Measurements from ENCODE around the gene SPRY2. TPM values are rescaled to one million over a fixed set of nuclear protein-coding genes. Genes with fewer than 3 reads are reported as not detected.

Gene SPRY2
- total RNA-seq, 3 donors from 2014 or later (not counting 1 experiment from before 2014, with no cell fraction given), result 2.7 to 7.3 (median 3.0) TPM

- no peak overlapping the region for H3K4me3 ChIP-seq (ENCODE audit: low read length)
- TF ChIP-seq, protein P1, sequence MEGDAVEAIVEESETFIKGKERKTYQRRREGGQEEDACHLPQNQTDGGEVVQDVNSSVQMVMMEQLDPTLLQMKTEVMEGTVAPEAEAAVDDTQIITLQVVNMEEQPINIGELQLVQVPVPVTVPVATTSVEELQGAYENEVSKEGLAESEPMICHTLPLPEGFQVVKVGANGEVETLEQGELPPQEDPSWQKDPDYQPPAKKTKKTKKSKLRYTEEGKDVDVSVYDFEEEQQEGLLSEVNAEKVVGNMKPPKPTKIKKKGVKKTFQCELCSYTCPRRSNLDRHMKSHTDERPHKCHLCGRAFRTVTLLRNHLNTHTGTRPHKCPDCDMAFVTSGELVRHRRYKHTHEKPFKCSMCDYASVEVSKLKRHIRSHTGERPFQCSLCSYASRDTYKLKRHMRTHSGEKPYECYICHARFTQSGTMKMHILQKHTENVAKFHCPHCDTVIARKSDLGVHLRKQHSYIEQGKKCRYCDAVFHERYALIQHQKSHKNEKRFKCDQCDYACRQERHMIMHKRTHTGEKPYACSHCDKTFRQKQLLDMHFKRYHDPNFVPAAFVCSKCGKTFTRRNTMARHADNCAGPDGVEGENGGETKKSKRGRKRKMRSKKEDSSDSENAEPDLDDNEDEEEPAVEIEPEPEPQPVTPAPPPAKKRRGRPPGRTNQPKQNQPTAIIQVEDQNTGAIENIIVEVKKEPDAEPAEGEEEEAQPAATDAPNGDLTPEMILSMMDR (IDR thresholded peaks at IDR 0.05), result no peak
- H3K9me3 ChIP-seq (ENCODE audit: control insufficient read depth, insufficient read depth, low read length), result no peaks in the 10 kb centered on the region
- no peaks in the 10 kb centered on the region for H3K27me3 ChIP-seq (ENCODE audit: control insufficient read depth, insufficient read depth, low read length)
- ATAC-seq (no peak), DNase-seq (no peak)
- peaks cover 10% of the 10 kb centered on the region for H3K36me3 ChIP-seq (ENCODE audit: control insufficient read depth, insufficient read depth, low read length)
- peaks cover 30% of the 10 kb centered on the region for H3K4me1 ChIP-seq (ENCODE audit: control insufficient read depth, insufficient read depth, low read length)
- H3K36me3 Mint-ChIP-seq, result peaks cover 7% of the 10 kb centered on the region
- no peak overlapping the region for H3K27ac ChIP-seq (ENCODE audit: low read length)
- no peak overlapping the region for H3K4me3 Mint-ChIP-seq
- intact Hi-C loops (cut with micrococcal nuclease), result no loop called here
- no peak overlapping the region for H3K27ac Mint-ChIP-seq
- H3K4me1 Mint-ChIP-seq, result peaks cover 15 to 27% of the 10 kb centered on the region in 2 donors
- H3K27me3 Mint-ChIP-seq (ENCODE audit: low read depth in 2 of 2), result no peaks in the 10 kb centered on the region
- WGBS (ENCODE audit: insufficient coverage), result 88% methylated on average over 9 of the region's 9 CpGs
- H3K9me3 Mint-ChIP-seq, result no peaks in the 10 kb centered on the region
These were observed 4.1 kb downstream of the SPRY2 start for GRCh38 chr13:80336776-80337287.

- H3K4me3 Mint-ChIP-seq, result no peak overlapping the region
- TF ChIP-seq, protein P1 (IDR thresholded peaks at IDR 0.05), result no peak
- H3K36me3 Mint-ChIP-seq, result peaks cover 7% of the 10 kb centered on the region
- H3K27me3 ChIP-seq (ENCODE audit: control insufficient read depth, insufficient read depth, low read length), result no peaks in the 10 kb centered on the region
- no peaks in the 10 kb centered on the region for H3K9me3 ChIP-seq (ENCODE audit: control insufficient read depth, insufficient read depth, low read length)
- DNase-seq, result no peak
- H3K36me3 ChIP-seq (ENCODE audit: control insufficient read depth, insufficient read depth, low read length), result peaks cover 10% of the 10 kb centered on the region
- H3K4me3 ChIP-seq (ENCODE audit: low read length), result no peak overlapping the region
- H3K27ac ChIP-seq (ENCODE audit: low read length), result no peak overlapping the region
- peaks cover 29% of the 10 kb centered on the region for H3K4me1 ChIP-seq (ENCODE audit: control insufficient read depth, insufficient read depth, low read length)
- 100% methylated on average over 1 of the region's 2 CpGs for WGBS (ENCODE audit: insufficient coverage)
- intact Hi-C loops (cut with micrococcal nuclease), result no loop called here
- no peaks in the 10 kb centered on the region for H3K9me3 Mint-ChIP-seq
- ATAC-seq, result no peak
- H3K27ac Mint-ChIP-seq, result no peak overlapping the region
- H3K4me1 Mint-ChIP-seq, result peaks cover 11 to 29% of the 10 kb centered on the region in 2 donors
- H3K27me3 Mint-ChIP-seq (ENCODE audit: low read depth in 2 of 2), result no peaks in the 10 kb centered on the region
These were observed 4.6 kb downstream of the SPRY2 start for GRCh38 chr13:80336370-80336769.

DNA sequence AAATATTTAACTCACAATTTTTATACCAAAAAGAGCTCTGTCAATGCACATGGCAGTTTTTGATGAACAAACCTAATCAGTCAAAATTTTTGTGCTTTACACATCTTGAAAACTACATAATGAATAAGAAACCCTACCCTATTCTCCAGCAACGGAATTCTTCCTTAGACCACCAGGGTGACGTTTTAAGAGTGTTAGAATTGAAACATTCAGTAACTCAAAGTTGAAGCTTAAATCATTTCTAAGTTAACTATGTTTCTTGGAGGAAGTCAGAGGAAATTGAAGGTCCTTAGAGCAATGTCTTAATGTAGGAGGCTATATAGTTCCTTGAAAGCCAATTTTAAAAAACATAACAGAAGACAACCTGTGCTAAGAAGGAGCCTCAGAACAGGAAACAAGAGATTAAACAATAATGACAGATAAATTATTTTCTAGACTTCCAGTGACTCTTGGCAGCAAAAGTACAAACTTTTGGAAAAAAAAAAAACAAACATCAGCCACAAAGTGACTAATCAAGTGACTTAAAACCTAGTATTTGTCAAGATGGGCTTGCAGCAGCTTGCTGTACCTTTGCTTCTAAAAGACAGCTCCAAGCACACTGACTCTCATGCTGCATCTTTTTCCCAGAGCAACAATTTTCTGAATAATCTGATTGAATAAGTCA, 6.2 kb downstream of the SPRY2 start:
- no peaks in the 10 kb centered on the region for H3K9me3 Mint-ChIP-seq
- H3K27ac ChIP-seq (ENCODE audit: low read length), result no peak overlapping the region
- intact Hi-C loops (cut with micrococcal nuclease), result no loop called here
- TF ChIP-seq, protein P1 (IDR thresholded peaks at IDR 0.05), result no peak
- peaks cover 20% of the 10 kb centered on the region for H3K4me1 ChIP-seq (ENCODE audit: control insufficient read depth, insufficient read depth, low read length)
- ATAC-seq (no peak), DNase-seq (no peak)
- peaks cover 10% of the 10 kb centered on the region for H3K36me3 ChIP-seq (ENCODE audit: control insufficient read depth, insufficient read depth, low read length)
- H3K27me3 ChIP-seq (ENCODE audit: control insufficient read depth, insufficient read depth, low read length), result no peaks in the 10 kb centered on the region
- peak overlapping the region; percentile 47 for H3K4me3 Mint-ChIP-seq
- H3K27ac Mint-ChIP-seq, result peak overlapping the region in 1 of 2 donors; percentile 47
- WGBS (ENCODE audit: insufficient coverage), result no CpG with 5 or more reads among the region's 2 CpGs
- peaks cover 11 to 35% of the 10 kb centered on the region in 2 donors for H3K4me1 Mint-ChIP-seq
- H3K27me3 Mint-ChIP-seq (ENCODE audit: low read depth in 2 of 2), result no peaks in the 10 kb centered on the region
- no peak overlapping the region for H3K4me3 ChIP-seq (ENCODE audit: low read length)
- H3K9me3 ChIP-seq (ENCODE audit: control insufficient read depth, insufficient read depth, low read length), result no peaks in the 10 kb centered on the region
- H3K36me3 Mint-ChIP-seq, result peaks cover 7% of the 10 kb centered on the region

Measured in natural killer cell (primary cell).